ENCODE measurements around the gene ATP8B4. TPM values are rescaled to one million over a fixed set of nuclear protein-coding genes. Genes with fewer than 3 reads are reported as not detected.

Gene ATP8B4
- total RNA-seq, 6 experiments from 2014 or later, result 0.31 to 1.6 (median 0.91) TPM

DNA sequence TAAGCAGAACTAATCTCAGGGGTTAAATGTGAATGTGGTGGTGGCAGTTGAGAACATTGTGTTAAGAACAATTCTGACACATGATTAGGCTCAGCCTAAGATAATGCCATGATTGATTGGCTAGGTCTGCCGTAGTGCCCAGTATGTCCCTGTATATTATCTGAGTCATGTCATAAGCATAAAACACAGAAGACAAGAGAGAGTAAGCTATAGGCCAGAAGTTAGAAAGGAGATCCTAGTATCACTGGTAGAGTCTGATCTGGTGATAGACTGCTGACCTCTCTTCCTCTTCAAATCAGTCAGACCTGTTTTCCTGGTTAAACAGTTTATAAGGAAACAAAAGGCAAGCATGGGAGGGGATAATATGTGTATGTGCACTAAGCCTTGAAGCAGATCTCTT, 30.1 kb upstream of the ATP8B4 start:
- peaks cover 58% of the 10 kb centered on the region for H3K4me1 Mint-ChIP-seq (ENCODE audit: low read depth)
- H3K4me3 Mint-ChIP-seq, result no peak overlapping the region
- H3K36me3 Mint-ChIP-seq (ENCODE audit: low read depth), result no peaks in the 10 kb centered on the region
- H3K27ac Mint-ChIP-seq, result no peak overlapping the region
- H3K27me3 Mint-ChIP-seq (ENCODE audit: insufficient read depth), result no peaks in the 10 kb centered on the region
- TF ChIP-seq, protein P1, sequence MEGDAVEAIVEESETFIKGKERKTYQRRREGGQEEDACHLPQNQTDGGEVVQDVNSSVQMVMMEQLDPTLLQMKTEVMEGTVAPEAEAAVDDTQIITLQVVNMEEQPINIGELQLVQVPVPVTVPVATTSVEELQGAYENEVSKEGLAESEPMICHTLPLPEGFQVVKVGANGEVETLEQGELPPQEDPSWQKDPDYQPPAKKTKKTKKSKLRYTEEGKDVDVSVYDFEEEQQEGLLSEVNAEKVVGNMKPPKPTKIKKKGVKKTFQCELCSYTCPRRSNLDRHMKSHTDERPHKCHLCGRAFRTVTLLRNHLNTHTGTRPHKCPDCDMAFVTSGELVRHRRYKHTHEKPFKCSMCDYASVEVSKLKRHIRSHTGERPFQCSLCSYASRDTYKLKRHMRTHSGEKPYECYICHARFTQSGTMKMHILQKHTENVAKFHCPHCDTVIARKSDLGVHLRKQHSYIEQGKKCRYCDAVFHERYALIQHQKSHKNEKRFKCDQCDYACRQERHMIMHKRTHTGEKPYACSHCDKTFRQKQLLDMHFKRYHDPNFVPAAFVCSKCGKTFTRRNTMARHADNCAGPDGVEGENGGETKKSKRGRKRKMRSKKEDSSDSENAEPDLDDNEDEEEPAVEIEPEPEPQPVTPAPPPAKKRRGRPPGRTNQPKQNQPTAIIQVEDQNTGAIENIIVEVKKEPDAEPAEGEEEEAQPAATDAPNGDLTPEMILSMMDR (IDR thresholded peaks at IDR 0.05), result no peak
- no peaks in the 10 kb centered on the region for H3K9me3 Mint-ChIP-seq
- no peak for DNase-seq

DNA sequence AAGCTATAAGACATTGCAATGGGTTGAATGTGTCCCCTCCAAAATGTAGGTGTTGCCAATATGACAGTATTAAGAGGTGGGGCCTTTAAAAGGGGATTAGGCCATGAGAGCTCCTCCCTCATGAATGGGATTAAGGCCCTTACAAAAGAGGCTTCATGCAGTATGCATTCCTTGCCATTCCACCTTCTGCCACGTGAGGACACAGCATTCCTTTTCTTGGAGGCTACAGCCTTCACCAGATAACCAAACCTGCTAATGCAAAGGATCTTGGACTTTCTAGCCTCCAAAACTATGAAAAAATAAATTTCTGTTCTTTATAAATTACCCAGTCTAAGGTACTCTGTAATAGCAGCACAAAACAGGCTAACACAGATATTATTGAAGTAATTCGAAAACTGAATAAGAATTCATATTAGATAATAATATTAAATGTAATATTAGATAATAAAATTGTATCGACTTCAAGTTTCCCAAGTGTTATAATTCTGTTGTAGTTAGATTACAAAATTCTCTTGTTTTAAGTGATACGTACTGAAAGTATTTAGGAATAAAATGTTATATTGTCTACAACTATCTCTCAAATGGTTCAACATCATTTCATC, 29.4 kb upstream of the ATP8B4 start:
- Mint-ChIP-seq H3K9me3 (no peaks in the 10 kb centered on the region), H3K36me3 (ENCODE audit: low read depth) (no peaks in the 10 kb centered on the region), H3K4me3 (no peak overlapping the region)

DNA sequence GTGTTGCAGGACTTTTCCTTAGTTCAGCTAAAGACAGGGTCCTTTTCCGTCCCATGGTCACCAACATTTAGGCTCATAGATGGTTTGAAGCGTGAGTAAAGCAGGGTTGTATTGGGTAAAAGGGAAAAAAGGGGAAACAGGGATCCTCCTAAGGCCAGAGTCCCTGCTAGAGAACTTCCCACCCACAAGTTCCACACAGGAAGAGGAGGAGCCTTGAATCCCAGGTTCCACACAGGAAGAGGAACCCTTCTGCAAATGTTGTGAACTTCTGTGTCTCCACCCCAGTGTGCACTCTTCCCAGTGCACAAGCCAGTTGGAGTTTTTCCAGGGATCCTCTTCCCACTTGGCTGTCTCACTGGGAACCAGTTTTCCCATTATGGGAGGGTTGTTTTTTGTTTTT, 27.6 kb upstream of the ATP8B4 start:
- TF ChIP-seq, protein P1 (IDR thresholded peaks at IDR 0.05), result no peak
- no peak overlapping the region for H3K4me3 Mint-ChIP-seq
- no peaks in the 10 kb centered on the region for H3K9me3 Mint-ChIP-seq
- H3K27ac Mint-ChIP-seq, result peak overlapping the region; percentile 15; the same call in 1 of the 2 replicates
- H3K4me1 Mint-ChIP-seq (ENCODE audit: low read depth), result peaks cover 69% of the 10 kb centered on the region
- H3K27me3 Mint-ChIP-seq (ENCODE audit: insufficient read depth), result no peaks in the 10 kb centered on the region; the same call in 1 of the 2 replicates
- no peaks in the 10 kb centered on the region for H3K36me3 Mint-ChIP-seq (ENCODE audit: low read depth)
- no peak for DNase-seq

More for the DNA sequence above, 29.4 kb upstream of the ATP8B4 start:
- DNase-seq, result peak; percentile 76
- Mint-ChIP-seq H3K4me1 (ENCODE audit: low read depth) (peaks cover 65% of the 10 kb centered on the region), H3K27me3 (ENCODE audit: insufficient read depth) (no peaks in the 10 kb centered on the region), H3K27ac (no peak overlapping the region)
- TF ChIP-seq, protein P1 (IDR thresholded peaks at IDR 0.05), result peak; percentile 81

DNA sequence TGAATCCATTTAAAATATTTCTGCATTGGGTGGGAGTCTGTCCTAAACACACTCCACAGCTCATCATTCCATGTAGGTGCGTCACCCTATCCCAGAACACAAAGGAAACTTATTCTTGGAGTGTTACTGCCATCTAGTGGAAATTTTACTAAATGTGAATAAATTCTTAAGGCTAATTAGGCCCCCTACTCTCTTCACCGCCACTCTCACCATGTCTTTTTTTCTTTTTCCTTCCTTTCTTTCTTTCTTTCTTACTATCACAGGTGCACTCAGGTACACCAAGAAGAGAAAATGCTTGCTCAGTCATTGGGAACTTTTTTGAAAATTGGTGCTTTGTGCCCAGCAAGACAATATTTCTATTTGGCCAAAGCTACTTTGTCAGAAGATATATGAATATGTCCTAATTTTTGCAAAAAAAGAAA, 26.4 kb upstream of the ATP8B4 start:
- Mint-ChIP-seq H3K27ac (no peak overlapping the region), H3K4me3 (no peak overlapping the region), H3K9me3 (no peaks in the 10 kb centered on the region), H3K36me3 (ENCODE audit: low read depth) (no peaks in the 10 kb centered on the region), H3K4me1 (ENCODE audit: low read depth) (peaks cover 61% of the 10 kb centered on the region), H3K27me3 (ENCODE audit: insufficient read depth) (no peaks in the 10 kb centered on the region; the same call in 1 of the 2 replicates)
- TF ChIP-seq, protein P1 (IDR thresholded peaks at IDR 0.05), result peak; percentile 90
- DNase-seq, result peak; percentile 73

DNA sequence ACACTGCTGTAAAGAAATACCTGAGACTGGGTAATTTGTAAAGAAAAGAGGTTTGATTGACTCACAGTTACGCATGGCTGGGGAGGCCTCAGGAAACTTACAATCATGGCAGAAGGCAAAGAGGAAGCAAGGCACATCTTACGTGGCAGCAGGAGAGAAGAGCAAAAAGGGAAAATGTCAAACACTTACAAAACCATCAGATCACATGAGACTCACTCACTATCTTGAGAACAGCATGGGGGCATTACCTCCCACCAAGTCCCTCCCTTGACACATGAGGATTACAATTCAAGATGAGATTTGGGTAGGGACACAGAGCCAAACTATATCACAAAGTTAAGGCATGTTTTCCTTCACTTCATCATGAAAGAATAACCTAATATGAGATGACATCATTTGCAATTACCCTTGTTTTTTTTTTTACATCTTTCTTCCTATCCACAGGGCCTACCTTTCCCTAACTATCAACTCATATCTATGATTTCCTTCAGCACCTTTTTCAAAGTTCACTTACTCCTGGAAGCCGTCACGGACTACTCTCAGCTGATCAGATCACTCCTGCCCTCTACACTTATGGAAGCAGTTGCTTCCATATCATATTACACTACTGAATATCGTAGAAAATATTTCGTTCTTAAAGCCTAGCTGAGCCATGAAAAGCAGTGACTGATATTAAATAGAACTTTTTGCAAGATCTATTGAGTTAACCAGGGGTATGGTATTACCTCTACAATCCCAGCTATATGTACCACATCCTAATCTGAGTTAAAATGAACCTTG, 25.5 kb upstream of the ATP8B4 start:
- no peaks in the 10 kb centered on the region for H3K36me3 Mint-ChIP-seq (ENCODE audit: low read depth)
- DNase-seq, result no peak
- H3K4me1 Mint-ChIP-seq (ENCODE audit: low read depth), result peaks cover 59% of the 10 kb centered on the region
- no peaks in the 10 kb centered on the region; the same call in 1 of the 2 replicates for H3K27me3 Mint-ChIP-seq (ENCODE audit: insufficient read depth)
- H3K4me3 Mint-ChIP-seq, result no peak overlapping the region
- no peaks in the 10 kb centered on the region for H3K9me3 Mint-ChIP-seq
- H3K27ac Mint-ChIP-seq, result peak overlapping the region; percentile 23; the same call in 1 of the 2 replicates
- TF ChIP-seq, protein P1 (IDR thresholded peaks at IDR 0.05), result no peak

All from HFFc6 (cell line).